HUES64 (cell line): ENCODE measurements around the gene TAGLN.

Experiments used
- H3K27ac ChIP-seq: 2 replicates; pipeline ENCODE4 v1.7.0; 2013; ENCODE audit warnings: low read depth, low read length, inconsistent platforms
- H3K27me3 ChIP-seq: 2 replicates; pipeline ENCODE4 v1.6.1; 2013; ENCODE audit warnings: mild to moderate bottlenecking, low read length; ENCODE audit not compliant: insufficient read depth
- H3K36me3 ChIP-seq: 2 replicates; pipeline ENCODE4 v1.6.1; 2013; ENCODE audit warnings: mild to moderate bottlenecking, low read length; ENCODE audit not compliant: insufficient read depth
- H3K4me1 ChIP-seq: 2 replicates; pipeline ENCODE4 v1.6.1; 2013; ENCODE audit warnings: mild to moderate bottlenecking, low read length, moderate library complexity; ENCODE audit not compliant: insufficient read depth
- H3K4me3 ChIP-seq: 2 replicates; pipeline ENCODE4 v1.5.1; 2013; ENCODE audit warnings: mild to moderate bottlenecking, low read length, moderate library complexity
- H3K9ac ChIP-seq: 2 replicates; pipeline ENCODE4 v1.6.1; 2013; ENCODE audit warnings: mild to moderate bottlenecking, low read depth, low read length
- H3K9me3 ChIP-seq: 2 replicates; pipeline ENCODE4 v1.6.1; 2013; ENCODE audit warnings: low read depth, low read length; ENCODE audit not compliant: insufficient read depth
- WGBS: fragments of 150-250, 120-280 bp; methylation state at CpG from one replicate; pipeline ENCODE4 v1.1.7; 2013; ENCODE audit warnings: missing lambda C conversion rate; 5-methylcytosine and 5-hydroxymethylcytosine counted together

TAGLN gene

DNA sequence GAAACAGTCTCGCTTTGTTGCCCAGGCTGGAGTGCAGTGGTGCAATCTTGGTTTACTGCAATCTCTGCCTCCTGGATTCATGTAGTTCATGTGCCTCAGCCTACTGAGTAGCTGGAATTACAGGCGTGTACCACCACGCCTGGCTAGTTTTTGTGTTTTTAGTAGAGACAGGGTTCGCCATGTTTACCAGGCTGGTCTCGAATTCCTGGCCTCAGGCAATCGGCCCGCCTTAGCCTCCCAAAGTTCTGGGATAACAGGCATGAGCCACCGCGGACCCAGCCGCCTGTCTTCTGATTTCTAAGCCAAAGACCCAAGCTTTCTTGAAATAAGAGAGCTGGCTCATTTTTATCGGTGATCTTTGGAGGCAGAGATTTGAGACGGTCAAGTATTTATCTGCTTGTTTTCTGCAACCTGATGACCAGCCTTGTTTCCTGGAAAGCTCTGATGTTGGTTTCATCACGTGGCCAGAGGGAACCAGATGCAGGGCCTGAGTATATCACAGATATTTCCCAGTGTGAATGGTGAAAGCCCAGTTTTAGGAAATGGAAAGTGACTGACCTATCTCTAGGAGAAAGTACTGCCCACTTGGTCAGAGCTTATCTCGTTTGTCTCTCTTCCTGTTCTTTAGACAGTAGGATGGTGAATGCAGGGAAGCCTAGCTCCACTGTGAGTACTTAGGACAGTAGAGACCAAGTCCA lies 26.3 kb upstream of the TAGLN start:
- H3K9ac ChIP-seq = peak overlapping the region; percentile 19; the same call in 1 of the 2 replicates
- 93% methylated on average over 14 of the region's 14 CpGs for WGBS
- H3K27ac ChIP-seq = 0 out of 2 replicates have a peak overlapping the region, but pooled peaks have one; percentile 12
- H3K4me1 ChIP-seq = peaks cover 35% of the 10 kb centered on the region; the same call in 1 of the 2 replicates
- no peaks in the 10 kb centered on the region for H3K27me3 ChIP-seq
- no peak overlapping the region for H3K4me3 ChIP-seq
- peaks cover 55% of the 10 kb centered on the region for H3K36me3 ChIP-seq
- H3K9me3 ChIP-seq = no peaks in the 10 kb centered on the region

DNA sequence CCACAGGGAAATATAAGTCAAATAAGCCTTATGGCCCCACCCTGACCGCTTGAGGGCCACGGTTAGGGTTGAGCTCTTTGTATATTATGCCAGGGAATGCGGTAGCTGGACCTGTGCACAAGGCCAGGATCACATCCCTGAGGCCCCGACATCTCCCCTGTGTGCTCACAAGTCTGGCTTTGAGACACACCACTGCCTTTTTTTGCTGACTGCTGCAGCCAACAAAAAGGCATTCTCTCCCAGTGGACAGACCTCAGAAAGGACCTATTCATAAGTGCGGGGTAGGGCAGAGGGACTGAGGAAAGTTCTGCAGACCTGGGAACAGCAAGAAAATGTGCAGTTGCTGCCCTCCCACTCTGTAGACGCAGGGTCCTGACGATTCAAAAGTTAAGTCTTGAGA lies 24.1 kb upstream of the TAGLN start:
- H3K9me3 ChIP-seq = no peaks in the 10 kb centered on the region
- H3K36me3 ChIP-seq = peaks cover 34% of the 10 kb centered on the region
- H3K9ac ChIP-seq = no peak overlapping the region
- peaks cover 39% of the 10 kb centered on the region; the same call in 1 of the 2 replicates for H3K4me1 ChIP-seq
- no peak overlapping the region for H3K4me3 ChIP-seq
- H3K27me3 ChIP-seq = no peaks in the 10 kb centered on the region
- WGBS = 81% methylated on average over 7 of the region's 7 CpGs
- no peak overlapping the region for H3K27ac ChIP-seq

DNA sequence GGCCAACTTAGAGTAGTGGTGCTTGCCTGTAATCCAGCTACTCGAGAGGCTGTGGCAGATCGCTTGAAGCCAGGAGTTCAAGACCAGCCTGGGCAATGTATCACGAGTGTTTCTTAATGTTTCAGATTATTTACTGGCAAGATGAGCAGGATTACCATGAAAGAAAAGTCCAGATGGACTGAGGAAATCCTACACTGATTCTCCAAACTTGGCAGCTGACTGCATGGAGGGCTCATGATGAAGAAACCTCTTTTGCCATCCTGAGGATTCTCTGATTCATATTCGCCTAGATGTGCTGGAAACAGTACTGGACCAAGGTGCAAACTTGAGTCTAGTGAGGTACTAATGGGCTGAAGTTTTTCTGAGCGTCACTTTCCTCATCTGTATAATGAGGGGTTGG lies 23.4 kb upstream of the TAGLN start:
- H3K27ac ChIP-seq = no peak overlapping the region

GRCh38 chr11:117176186-117176585 lies 23.0 kb upstream of the TAGLN start:
- Histone ChIP-seq H3K9me3 (no peaks in the 10 kb centered on the region), H3K4me1 (peaks cover 36% of the 10 kb centered on the region; the same call in 1 of the 2 replicates), H3K27ac (no peak overlapping the region), H3K27me3 (no peaks in the 10 kb centered on the region), H3K36me3 (peaks cover 23% of the 10 kb centered on the region), H3K4me3 (no peak overlapping the region), H3K9ac (no peak overlapping the region)
- no CpG with 5 or more reads among the region's 1 CpG for WGBS

More for the DNA sequence above, 23.4 kb upstream of the TAGLN start:
- Histone ChIP-seq H3K27me3 (no peaks in the 10 kb centered on the region), H3K4me1 (peaks cover 40% of the 10 kb centered on the region; the same call in 1 of the 2 replicates), H3K9ac (no peak overlapping the region), H3K9me3 (no peaks in the 10 kb centered on the region), H3K36me3 (peaks cover 27% of the 10 kb centered on the region), H3K4me3 (no peak overlapping the region)
- WGBS = 91% methylated on average over 5 of the region's 5 CpGs

DNA sequence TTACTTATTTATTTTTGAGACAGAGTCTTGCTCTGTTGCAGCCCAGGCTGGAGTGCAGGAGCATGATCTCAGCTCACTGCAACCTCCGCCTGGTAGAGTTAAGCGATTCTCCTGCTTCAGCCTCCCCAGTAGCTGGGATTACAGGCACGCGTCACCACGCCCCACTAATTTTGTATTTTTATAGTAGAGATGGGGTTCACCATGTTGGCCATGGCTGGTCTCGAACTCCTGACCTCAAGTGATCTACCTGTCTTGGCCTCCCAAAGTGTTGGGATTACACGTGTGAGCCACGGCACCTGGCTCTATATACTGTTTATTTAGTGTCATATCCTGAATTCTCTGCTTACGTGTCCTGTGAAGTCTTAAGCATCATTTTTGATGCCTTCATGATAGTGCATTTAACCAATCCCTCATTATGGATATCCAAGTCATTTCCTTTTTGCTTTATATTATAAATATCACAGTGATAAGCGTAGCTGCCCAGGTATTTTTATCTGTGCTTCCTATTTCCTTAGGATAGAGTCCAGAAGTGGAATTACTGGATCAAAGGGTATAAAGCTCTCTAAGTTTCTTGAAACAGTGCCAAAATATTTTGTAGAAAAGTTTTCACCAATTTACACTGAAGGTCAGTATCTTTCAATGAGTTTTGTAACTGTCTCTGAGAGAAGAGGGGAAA lies 21.5 kb upstream of the TAGLN start:
- Histone ChIP-seq H3K4me3 (peak overlapping the region; percentile 90), H3K27ac (peak overlapping the region; percentile 75; the same call in 1 of the 2 replicates), H3K36me3 (peaks cover 16% of the 10 kb centered on the region), H3K9ac (peak overlapping the region; percentile 44; the same call in 1 of the 2 replicates), H3K27me3 (no peaks in the 10 kb centered on the region), H3K4me1 (peaks cover 22% of the 10 kb centered on the region; the same call in 1 of the 2 replicates), H3K9me3 (no peaks in the 10 kb centered on the region)
- 94% methylated on average over 10 of the region's 10 CpGs for WGBS

DNA sequence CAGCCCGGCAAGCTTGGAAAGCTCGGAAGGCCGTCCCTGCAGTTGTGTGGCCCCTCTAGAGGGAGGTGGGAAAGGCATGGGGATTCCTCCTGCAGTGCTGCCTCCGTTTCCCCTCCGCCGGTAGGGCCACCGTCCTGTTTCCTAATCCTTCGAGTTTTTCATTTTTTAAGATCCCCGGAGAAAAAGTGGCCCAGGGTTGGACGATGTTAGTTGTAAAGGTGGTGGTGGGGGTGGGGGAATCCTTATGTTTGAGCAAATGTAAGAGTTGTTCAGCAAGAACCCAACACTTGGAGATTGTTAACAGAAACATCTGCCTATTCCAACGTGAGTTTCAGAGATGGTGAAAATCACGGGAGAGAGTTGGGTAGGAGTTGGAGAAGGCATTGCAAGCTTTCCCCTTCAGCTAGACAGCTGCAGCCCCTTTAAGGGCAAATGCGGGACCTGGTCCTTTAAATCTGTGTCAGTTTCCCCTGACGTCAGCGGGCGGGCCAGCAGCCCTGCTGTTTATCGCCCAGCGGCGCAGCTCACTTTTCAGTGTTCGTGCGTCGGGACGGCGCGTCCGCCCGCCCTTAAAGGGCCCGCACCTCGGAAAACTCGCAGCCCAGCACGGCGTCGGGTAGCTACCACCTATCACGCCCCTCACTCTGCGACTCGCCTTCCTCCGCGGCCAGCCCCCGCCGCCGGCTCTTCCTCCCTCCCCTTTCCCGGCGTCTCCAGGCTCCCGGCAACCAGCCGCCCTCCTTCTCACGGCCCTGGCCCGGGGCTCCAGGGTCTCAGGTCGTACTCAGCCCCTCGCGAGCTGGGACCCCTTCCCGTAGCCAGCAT lies 20.7 kb upstream of the TAGLN start, which contains the start of gene SIDT2:
Gene SIDT2, plus strand, starts transcription at position 534 of the 825 bp plus-strand sequence. CDS start 521 bp downstream, outside the sequence.
- peak within 1 kb of the TSS; percentile 79; the same call in 1 of the 2 replicates for H3K27ac ChIP-seq
- H3K27me3 ChIP-seq = no peaks in the 10 kb centered on the region
- 4% methylated on average over 48 of the region's 51 CpGs for WGBS
- H3K4me1 ChIP-seq = peaks cover 16% of the 10 kb centered on the region; the same call in 1 of the 2 replicates
- H3K9ac ChIP-seq = peak within 1 kb of the TSS; percentile 73
- no peaks in the 10 kb centered on the region for H3K9me3 ChIP-seq
- H3K36me3 ChIP-seq = peaks cover 16% of the 10 kb centered on the region
- peak within 1 kb of the TSS; percentile 90 for H3K4me3 ChIP-seq

GRCh38 chr11:117179048-117179999 lies 19.8 kb upstream of the TAGLN start:
- Histone ChIP-seq H3K27me3 (no peaks in the 10 kb centered on the region), H3K9ac (peak overlapping the region; percentile 73), H3K27ac (peak overlapping the region; percentile 79; the same call in 1 of the 2 replicates), H3K9me3 (no peaks in the 10 kb centered on the region), H3K4me3 (peak overlapping the region; percentile 90), H3K4me1 (peaks cover 16% of the 10 kb centered on the region; the same call in 1 of the 2 replicates), H3K36me3 (peaks cover 14% of the 10 kb centered on the region)
- WGBS = 3% methylated on average over 36 of the region's 39 CpGs

GRCh38 chr11:117180020-117180419 lies 19.1 kb upstream of the TAGLN start:
- Histone ChIP-seq H3K9ac (no peak overlapping the region; the same call in 1 of the 2 replicates), H3K9me3 (no peaks in the 10 kb centered on the region), H3K36me3 (peaks cover 14% of the 10 kb centered on the region), H3K4me3 (peak overlapping the region; percentile 90), H3K27ac (no peak overlapping the region), H3K27me3 (no peaks in the 10 kb centered on the region), H3K4me1 (peaks cover 16% of the 10 kb centered on the region; the same call in 1 of the 2 replicates)
- WGBS = 54% methylated on average over 4 of the region's 4 CpGs

- no peak overlapping the region for H3K4me3 ChIP-seq
- H3K9ac ChIP-seq = no peak overlapping the region
- H3K4me1 ChIP-seq = peaks cover 16% of the 10 kb centered on the region; the same call in 1 of the 2 replicates
- H3K27me3 ChIP-seq = no peaks in the 10 kb centered on the region
- 55% methylated on average over 22 of the region's 22 CpGs for WGBS
- H3K36me3 ChIP-seq = peaks cover 14% of the 10 kb centered on the region
- H3K27ac ChIP-seq = no peak overlapping the region
- no peaks in the 10 kb centered on the region for H3K9me3 ChIP-seq
Measured at GRCh38 chr11:117180661-117181585, 18.2 kb upstream of the TAGLN start.
